BLaER1 (cell line): Measurements from ENCODE around the gene SLAMF7.

Experiments used
- H3K27ac ChIP-seq: shearing (Covaris generic); formaldehyde crosslinking; 2 replicates; pipeline ENCODE4 v1.8.1; 2022
- H3K27me3 ChIP-seq: shearing (Covaris generic); formaldehyde crosslinking; 2 replicates; pipeline ENCODE4 v1.8.1; 2022
- H3K36me3 ChIP-seq: shearing (Covaris generic); formaldehyde crosslinking; 2 replicates; pipeline ENCODE4 v1.8.1; 2022
- H3K4me1 ChIP-seq: shearing (Covaris generic); formaldehyde crosslinking; 2 replicates; pipeline ENCODE4 v1.8.1; 2022
- H3K4me2 ChIP-seq: shearing (Covaris generic); formaldehyde crosslinking; 2 replicates; pipeline ENCODE4 v1.8.1; 2022
- H3K4me3 ChIP-seq: shearing (Covaris generic); formaldehyde crosslinking; 2 replicates; pipeline ENCODE4 v1.8.1; 2022
- H3K9ac ChIP-seq: shearing (Covaris generic); formaldehyde crosslinking; 2 replicates; pipeline ENCODE4 v1.8.1; 2022
- H3K9me3 ChIP-seq: shearing (Covaris generic); formaldehyde crosslinking; 2 replicates; pipeline ENCODE4 v1.8.1; 2022
- H4K20me1 ChIP-seq: shearing (Covaris generic); formaldehyde crosslinking; 2 replicates; pipeline ENCODE4 v1.8.1; 2022
- Cebpa-rat ChIP-seq: shearing (Covaris generic); IDR thresholded peaks from 2 replicates; pipeline ENCODE4 v1.8.1; 2022

SLAMF7 gene

DNA sequence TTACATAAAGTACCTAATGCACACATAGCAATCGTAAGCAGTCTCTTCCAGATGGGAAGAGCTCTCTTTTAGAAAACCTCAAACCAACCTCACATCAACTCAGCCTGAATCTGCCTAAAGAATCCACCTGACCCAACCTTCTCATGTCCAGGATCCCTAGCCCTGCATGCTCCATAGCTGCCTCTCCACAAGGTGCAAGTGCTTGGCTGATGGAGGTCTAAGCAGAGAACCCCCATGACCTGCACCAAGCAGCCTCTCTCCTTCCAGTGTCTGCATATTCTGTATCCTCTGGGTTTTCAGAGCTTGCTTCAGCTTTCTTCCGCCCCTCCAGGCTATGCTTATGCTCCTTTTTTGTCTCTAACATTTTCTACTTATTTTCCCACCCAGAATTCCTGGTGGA lies 59.4 kb downstream of the SLAMF7 start:
- H3K36me3 ChIP-seq, result peaks cover 14% of the 10 kb centered on the region
- H3K27ac ChIP-seq, result peak overlapping the region; percentile 88
- H3K9me3 ChIP-seq, result peaks cover 10% of the 10 kb centered on the region
- H3K4me3 ChIP-seq, result peak overlapping the region; percentile 15; the same call in 1 of the 2 replicates
- TF ChIP-seq Cebpa-rat, result no peak
- H3K4me2 ChIP-seq, result peak overlapping the region; percentile 82
- H3K9ac ChIP-seq, result peak overlapping the region; percentile 3; the same call in 1 of the 2 replicates
- peaks cover 72% of the 10 kb centered on the region for H3K4me1 ChIP-seq
- H3K27me3 ChIP-seq, result no peaks in the 10 kb centered on the region
- H4K20me1 ChIP-seq, result no peaks in the 10 kb centered on the region

DNA sequence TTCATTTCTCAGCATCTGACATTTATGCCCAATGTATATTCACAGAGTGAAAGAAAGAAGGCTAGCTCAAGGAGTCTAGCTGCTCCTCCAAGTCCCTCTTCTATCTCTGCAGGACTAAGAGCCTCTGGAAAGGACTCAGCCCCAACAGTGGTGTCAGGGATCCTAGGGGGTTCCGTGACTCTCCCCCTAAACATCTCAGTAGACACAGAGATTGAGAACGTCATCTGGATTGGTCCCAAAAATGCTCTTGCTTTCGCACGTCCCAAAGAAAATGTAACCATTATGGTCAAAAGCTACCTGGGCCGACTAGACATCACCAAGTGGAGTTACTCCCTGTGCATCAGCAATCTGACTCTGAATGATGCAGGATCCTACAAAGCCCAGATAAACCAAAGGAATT lies 60.6 kb downstream of the SLAMF7 start:
- H3K4me1 ChIP-seq, result peaks cover 72% of the 10 kb centered on the region
- H3K36me3 ChIP-seq, result peaks cover 14% of the 10 kb centered on the region
- no peaks in the 10 kb centered on the region for H4K20me1 ChIP-seq
- no peak overlapping the region for H3K4me3 ChIP-seq
- H3K9ac ChIP-seq, result no peak overlapping the region
- no peaks in the 10 kb centered on the region for H3K27me3 ChIP-seq
- H3K4me2 ChIP-seq, result peak overlapping the region; percentile 82; the same call in 1 of the 2 replicates
- no peak for TF ChIP-seq Cebpa-rat
- peaks cover 22% of the 10 kb centered on the region for H3K9me3 ChIP-seq
- no peak overlapping the region for H3K27ac ChIP-seq

DNA sequence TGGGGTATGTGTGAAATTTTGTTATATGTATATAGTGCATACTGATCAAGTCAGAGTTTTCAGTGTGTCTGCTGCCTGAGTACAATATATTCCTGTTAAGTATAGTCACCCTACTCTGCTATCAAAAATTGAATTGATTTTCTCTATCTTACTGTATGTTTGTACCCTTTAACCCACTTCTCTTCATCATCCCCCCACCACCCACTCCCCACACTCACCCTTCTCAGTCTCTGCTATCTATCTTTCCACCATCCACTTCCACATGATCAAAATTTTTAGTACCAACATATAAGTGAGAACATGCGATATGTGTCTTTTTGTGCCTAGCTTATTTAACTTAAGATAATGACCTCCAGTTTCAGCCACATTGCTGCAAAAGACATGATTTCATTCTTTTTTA lies 61.1 kb downstream of the SLAMF7 start:
- Histone ChIP-seq H3K27ac (no peak overlapping the region), H3K9ac (no peak overlapping the region)
- TF ChIP-seq Cebpa-rat, result no peak

DNA sequence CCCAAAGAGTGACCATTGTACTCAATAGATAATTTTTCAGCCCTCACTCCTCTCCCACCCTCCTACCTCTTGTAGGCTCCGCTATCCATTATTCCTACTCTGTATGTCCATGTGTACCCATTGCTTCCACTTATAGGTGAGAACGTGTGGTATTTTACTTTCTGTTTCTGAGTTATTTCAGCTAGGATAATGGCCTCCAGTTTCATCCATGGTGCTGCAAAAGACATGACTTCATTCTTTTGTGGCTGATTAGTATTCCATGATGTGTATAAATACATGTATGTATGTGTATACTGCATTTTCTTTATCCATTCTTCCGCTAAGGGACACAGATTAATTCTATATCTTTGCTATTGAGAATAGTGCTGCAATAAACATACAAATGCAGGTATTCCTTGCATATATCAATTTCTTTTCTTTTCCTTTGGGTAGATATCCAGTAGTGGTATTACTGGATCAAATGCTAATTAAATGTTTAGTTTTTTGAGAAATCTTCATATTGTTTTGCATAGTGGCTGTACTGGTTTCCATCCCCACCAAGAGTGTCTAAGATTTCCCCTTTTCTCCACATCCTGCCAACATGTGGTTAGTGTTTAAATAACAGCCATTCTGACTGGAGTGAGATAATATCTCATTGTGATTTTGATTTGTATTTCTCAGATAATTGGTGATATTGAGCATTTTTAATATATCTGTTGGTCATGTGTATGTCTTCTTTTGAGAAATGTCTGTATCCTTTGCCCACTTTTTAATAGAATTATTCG lies 61.8 kb downstream of the SLAMF7 start:
- Histone ChIP-seq H3K4me2 (peak overlapping the region; percentile 42), H4K20me1 (no peaks in the 10 kb centered on the region), H3K9ac (no peak overlapping the region), H3K27ac (no peak overlapping the region), H3K4me1 (peaks cover 60% of the 10 kb centered on the region), H3K4me3 (no peak overlapping the region), H3K36me3 (peaks cover 14% of the 10 kb centered on the region), H3K27me3 (no peaks in the 10 kb centered on the region), H3K9me3 (peaks cover 30% of the 10 kb centered on the region)
- TF ChIP-seq Cebpa-rat, result no peak

More for the DNA sequence above, 61.1 kb downstream of the SLAMF7 start:
- Histone ChIP-seq H4K20me1 (no peaks in the 10 kb centered on the region), H3K36me3 (peaks cover 14% of the 10 kb centered on the region), H3K27me3 (no peaks in the 10 kb centered on the region), H3K4me2 (peak overlapping the region; percentile 42), H3K4me3 (no peak overlapping the region), H3K9me3 (peaks cover 24% of the 10 kb centered on the region), H3K4me1 (peaks cover 67% of the 10 kb centered on the region)

DNA sequence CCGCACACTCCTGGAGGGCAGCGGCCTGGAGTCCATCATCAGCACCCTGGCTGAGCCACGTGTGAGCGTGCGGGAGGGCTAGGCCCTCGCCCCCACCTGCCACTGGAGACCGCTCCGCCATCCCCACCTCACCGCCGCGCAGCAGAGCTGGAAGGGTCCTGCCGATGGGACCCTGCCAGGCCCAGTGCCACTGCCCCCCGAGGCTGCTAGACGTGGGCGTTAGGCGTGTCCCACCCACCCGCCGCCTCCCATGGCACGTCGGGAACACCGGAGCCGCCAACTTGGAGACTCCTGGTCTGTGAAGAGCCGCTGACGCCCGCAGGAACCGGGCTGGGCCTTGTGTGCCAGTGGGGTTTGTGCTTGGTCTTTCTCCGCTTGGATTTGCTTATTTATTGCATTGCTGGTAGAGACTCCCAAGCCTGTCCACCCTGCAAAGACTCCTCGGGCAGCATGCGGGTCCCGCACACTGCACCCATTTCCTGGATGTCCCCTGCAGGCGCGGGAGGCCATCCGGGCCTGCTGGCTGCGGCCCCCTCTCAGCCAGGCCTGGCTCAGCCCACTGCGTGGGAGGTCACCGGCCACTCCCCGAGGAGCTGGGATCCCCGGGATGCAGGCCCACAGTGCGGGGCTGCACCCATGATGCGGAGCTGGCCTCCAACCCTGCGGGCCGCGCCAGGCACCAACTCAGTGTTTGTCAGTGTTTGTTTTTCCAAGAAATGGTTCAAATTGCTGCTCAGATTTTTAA lies 63.0 kb downstream of the SLAMF7 start:
- Histone ChIP-seq H4K20me1 (no peaks in the 10 kb centered on the region), H3K9ac (no peak overlapping the region), H3K4me3 (no peak overlapping the region), H3K4me2 (no peak overlapping the region), H3K4me1 (peaks cover 48% of the 10 kb centered on the region), H3K27ac (no peak overlapping the region), H3K27me3 (no peaks in the 10 kb centered on the region), H3K9me3 (peaks cover 40% of the 10 kb centered on the region), H3K36me3 (peaks cover 15% of the 10 kb centered on the region)
- no peak for TF ChIP-seq Cebpa-rat
